ENCODE results near the gene ADGRL3.
"Not testable (repeated sequence)": the region's sequence is repeated elsewhere in the genome, so short reads cannot be mapped to it uniquely, and the experiment has no call there.

Gene ADGRL3

DNA sequence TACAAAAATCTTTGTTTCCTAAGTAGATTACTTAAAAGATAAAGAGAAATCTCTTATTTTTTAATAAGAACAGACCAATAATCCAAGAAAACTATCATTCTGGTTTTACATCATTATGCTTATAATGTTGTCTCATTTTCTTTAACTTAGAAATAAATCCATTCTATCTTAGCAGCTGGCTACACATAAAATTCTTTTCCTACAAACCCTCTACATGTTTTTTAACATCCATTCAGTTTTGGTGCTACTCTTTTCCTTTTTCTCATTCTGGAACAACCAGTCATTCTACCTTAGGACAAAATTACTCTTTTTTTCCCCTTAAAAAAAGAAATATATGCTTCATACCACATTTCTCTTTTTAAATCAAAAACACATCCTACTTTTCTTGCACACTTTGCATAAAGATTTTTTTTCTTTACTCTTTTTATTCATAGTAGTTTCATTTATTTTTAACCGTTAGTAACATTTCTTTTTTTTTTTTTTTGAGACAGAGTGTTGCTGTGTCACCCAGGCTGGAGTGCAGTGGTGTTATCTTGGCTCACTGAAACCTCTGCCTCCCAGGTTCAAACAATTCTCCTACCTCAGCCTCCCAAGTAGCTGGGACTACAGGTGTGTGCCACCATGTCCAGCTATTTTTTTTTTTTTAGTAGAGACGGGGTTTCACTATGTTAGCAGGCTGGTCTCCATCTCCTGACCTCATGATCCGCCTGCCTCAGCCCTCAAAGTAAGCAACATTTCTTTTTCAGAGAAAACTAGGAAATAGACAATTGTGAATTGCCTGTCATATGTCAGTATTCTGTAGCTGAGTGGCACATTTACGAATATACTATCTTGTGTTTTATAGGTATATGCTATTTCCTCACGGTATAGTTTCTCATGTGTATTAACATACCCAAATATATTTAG is 562.8 kb downstream of the ADGRL3 start:
- DNase-seq: no peak

GRCh38 chr4:61763682-61764081 is 563.6 kb downstream of the ADGRL3 start:
- no peak for DNase-seq

- not testable (repeated sequence) for DNase-seq
These were observed 564.0 kb downstream of the ADGRL3 start for GRCh38 chr4:61764090-61764489.

DNA sequence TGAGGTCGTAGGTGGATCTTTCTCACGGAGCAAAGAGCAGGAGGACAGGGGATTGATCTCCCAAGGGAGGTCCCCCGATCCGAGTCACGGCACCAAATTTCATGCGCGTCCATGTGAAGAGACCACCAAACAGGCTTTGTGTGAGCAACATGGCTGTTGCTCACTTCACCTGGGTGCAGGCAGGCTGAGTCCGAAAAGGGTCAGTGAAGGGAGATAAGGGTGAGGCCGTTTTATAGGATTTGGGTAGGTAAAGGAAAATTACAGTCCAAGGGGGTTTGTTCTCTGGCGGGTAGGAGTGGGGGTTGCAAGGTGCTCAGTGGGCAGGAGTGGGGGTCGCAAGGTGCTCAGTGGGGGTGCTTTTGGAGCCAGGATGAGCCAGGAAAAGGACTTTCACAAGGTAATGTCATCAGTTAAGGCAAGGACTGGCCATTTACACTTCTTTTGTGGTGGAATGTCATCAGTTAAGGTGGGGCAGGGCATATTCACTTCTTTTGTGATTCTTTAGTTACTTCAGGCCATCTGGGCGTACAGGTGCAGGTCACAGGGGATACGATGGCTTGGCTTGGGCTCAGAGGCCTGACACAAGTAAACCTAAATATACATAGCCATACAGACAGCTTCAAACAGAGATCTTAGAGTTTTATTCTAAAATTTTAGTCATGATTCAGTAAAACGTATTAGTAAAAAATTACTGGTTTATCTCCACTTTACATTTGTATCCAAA is 569.5 kb downstream of the ADGRL3 start:
- not testable (repeated sequence) for DNase-seq

GRCh38 chr4:61770456-61770855 is 570.3 kb downstream of the ADGRL3 start:
- no peak for DNase-seq

DNA sequence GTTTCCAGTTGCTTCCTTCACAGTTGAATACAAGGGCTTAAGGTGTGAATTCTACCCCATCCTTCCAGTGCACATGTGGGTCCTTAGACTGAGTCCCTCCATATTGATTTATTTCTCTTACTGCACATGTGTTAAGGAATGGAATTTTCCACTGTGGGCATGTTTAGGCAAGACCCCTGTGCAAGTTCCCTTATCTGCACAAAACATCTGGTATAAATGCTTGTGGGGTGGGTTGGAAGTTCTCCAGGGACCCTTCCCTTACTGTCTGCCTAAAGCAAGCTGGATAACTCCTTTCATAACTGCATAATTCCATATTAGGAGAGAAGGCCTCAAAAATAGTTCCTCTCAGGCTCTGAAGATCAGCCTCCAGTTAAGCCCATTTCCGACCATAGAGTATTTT is 570.9 kb downstream of the ADGRL3 start:
- DNase-seq: no peak

DNA sequence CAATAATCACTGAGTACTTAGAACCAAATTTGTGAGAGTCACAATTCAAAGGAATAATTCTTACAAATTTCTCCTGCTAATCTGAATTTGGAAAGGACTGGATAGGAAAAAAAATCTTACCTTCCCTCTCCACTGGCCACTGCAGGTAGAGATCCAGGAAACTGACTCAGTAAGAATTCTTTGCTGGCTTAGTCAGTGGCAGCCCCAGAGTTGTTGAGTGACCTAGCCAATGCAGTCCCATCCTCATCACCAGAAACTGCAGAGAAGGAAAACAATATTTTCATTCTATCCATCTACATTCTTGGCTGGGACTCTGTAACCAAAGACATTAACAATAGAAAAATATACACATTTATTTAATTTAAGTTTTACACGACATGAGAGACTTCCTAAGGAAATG is 572.0 kb downstream of the ADGRL3 start:
- DNase-seq: no peak

DNA sequence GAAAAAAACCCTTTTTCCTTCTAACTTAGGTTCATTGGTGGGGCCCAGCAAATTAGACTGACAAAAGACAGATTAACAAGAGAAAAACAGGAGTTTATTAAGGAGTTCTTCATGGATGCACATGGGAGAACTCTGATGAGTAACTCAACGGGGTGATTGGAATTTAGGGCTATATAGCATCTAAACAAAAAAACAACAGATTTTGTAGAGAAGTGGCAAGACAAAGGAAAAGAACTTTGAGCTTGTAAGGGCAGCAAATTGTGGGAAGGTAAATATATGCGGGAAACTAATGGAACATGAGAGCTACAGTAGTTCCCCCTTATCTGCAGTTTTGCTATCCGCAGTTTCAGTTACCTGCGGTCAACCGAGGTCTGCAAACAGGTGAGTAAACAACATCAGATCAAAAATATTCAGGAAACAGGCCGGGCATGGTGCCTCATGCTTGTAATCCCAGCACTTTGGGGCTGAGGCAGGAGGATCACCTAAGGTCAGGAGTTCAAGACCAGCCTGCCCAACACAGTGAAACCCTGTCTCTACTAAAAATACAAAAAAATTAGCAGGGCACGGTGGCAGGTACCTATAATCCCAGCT is 573.6 kb downstream of the ADGRL3 start:
- no peak for DNase-seq

DNA sequence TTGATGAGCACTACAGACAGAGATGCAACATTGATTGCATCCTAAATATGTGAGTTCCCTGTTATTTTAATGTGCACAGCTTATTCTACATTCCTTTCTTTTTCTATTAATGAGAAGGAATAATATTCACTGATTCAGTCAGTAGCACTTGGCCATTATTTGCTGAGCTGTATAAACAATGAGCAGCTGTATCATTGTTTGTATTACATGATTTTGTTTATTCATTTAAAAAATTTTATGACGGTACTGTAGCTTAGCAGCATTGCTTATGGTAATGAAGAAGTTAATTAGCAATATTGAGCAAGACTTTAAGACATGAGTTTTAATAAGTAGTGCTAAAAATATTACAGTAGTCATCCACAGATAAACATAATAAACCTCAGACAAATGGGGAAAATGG is 582.0 kb downstream of the ADGRL3 start:
- no peak for DNase-seq

DNA sequence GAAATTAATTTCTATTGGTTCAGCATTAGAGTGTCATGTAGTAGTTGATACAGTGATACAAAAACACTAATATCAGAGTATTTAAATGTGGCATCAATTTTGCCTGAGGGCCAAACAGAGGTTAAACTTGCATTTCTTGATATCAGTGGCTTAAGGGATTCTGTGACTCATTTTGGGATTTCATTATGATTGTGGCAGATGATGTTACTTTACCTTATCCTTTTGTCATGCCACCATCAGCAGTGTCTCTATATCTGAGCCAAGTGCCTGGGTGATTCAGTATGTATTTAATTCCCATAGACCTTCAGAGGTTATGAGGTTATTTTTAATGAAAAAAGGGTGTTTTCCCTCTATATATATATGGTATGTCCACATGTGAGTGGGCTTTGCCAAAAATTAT is 582.9 kb downstream of the ADGRL3 start:
- no peak for DNase-seq

- no peak for DNase-seq
These were observed 585.6 kb downstream of the ADGRL3 start for GRCh38 chr4:61785761-61786160.

GRCh38 chr4:61786211-61786610 is 586.1 kb downstream of the ADGRL3 start:
- DNase-seq: no peak

GRCh38 chr4:61795998-61796397 is 595.9 kb downstream of the ADGRL3 start:
- DNase-seq: no peak

GRCh38 chr4:61799794-61800193 is 599.7 kb downstream of the ADGRL3 start:
- DNase-seq: no peak

DNA sequence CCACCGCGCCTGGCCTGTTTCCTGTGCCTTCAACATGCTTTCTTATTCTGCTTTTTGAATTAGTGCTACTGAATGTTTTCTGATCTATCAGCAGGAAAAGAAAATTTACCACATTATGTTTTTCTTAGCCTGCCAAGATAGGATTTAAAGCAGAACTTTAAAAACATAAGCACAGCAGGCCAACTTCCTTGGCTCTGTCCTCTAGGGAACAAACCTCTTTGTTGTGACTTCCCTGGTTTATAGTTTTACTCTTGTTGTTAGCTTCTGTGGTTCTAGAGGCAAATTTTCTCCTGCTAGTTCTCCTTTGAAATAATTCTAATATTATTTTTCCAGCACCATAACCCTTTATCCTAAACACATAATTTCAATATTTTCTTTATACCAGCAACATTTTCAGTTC is 605.1 kb downstream of the ADGRL3 start:
- DNase-seq: no peak

- no peak for DNase-seq
These were observed 605.9 kb downstream of the ADGRL3 start for GRCh38 chr4:61805979-61806378.

DNA sequence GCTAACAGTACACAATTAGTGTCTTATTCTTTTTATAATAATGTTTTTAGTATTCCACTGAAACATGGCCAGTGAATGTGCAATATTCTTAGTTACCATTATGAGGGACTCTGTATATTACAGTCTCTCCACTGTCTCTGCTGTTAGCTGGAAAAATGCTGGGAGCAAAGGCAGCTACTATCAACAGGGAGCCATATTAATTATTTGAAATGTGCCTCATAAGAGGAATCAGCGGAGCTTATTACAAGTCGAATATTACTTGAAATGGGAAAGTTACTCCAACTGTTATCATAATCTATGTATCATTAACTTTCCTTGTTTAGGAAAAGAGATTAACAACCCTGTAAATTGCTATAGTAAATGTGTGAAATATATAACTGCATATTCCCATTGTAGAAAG is 612.0 kb downstream of the ADGRL3 start:
- DNase-seq: no peak

- no peak for DNase-seq
These were observed 616.9 kb downstream of the ADGRL3 start for GRCh38 chr4:61817071-61817470.

- no peak for DNase-seq
These were observed 620.0 kb downstream of the ADGRL3 start for GRCh38 chr4:61820136-61820535.

DNA sequence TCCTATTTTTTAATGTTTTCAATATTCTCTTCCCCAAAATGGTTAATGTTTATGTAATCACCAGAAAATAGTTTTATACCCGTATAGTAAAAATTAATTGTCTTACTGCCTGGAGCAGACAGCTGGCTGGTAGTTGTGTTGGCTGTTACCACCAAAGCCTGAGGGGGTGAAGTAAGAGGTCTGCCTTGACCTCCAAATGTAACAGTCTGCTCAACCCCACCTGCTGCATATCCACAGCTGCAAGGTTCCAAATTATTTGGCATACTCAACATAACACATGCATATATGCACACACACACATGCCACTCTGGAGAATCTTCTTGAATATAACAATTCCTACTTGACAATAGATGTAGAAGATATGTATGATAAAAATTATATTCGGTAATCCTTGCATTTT is 624.3 kb downstream of the ADGRL3 start:
- DNase-seq: no peak

GRCh38 chr4:61827907-61828391 is 627.8 kb downstream of the ADGRL3 start:
- no peak for DNase-seq

GRCh38 chr4:61828960-61829359 is 628.8 kb downstream of the ADGRL3 start:
- no peak for DNase-seq

- DNase-seq: no peak
These were observed 631.9 kb downstream of the ADGRL3 start for GRCh38 chr4:61831987-61832386.

DNA sequence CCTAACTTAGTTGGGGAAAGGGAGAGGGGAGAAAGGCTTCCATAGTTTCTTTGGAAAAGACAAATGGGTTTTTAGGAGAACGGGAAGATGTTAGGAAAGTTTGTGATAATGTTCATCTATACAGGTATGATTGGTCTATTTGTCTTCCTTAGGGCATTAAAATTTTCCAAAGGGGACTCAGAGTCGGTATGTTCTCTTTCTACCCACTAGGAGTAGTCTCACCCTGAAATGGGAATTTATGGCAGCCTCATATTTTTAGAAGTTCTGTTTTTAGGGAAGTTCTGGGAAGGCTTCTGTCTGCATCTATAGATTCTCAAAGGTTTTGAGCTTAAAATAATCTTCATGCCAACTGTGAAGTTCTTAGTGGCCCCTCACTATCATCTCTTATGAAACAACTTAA is 637.3 kb downstream of the ADGRL3 start:
- DNase-seq: no peak
